Keratinocyte (primary cell): ENCODE data around the gene HEPACAM2. TPM values are rescaled to one million over a fixed set of nuclear protein-coding genes. Genes with fewer than 3 reads are reported as not detected.

ENCODE experiments used
- DNase-seq: peaks from one replicate; pipeline ENCODE4 v3.0.0-alpha.2; 2011; ENCODE audit warnings: low read depth, missing footprints, low spot score
- FAIRE-seq: peaks from 2 replicates; lab custom pipeline; 2011; peaks lifted over from hg19 to GRCh38; lab: Jason Lieb, UNC
- H2AFZ ChIP-seq: 2 replicates; pipeline ENCODE4 v1.6.0; 2012; ENCODE audit warnings: low read length, control low read depth, inconsistent platforms; ENCODE audit not compliant: control insufficient read depth
- H3K27ac ChIP-seq: 2 replicates; pipeline ENCODE4 v1.5.1; 2011; ENCODE audit warnings: low read length; ENCODE audit not compliant: control insufficient read depth, insufficient read depth
- H3K27me3 ChIP-seq: 3 replicates; pipeline ENCODE4 v1.6.0; 2011; ENCODE audit warnings: low read length; ENCODE audit not compliant: control insufficient read depth, insufficient read depth; ENCODE audit errors: extremely low read depth
- H3K36me3 ChIP-seq, 2 experiments: 2 replicates in 1 of 2; 3 replicates in 1 of 2; pipeline ENCODE4 v1.5.1; 2011; ENCODE audit warnings: low read length in 2 of 2, mild to moderate bottlenecking in 1 of 2; ENCODE audit not compliant: control insufficient read depth in 2 of 2, insufficient read depth in 2 of 2; ENCODE audit errors: extremely low read depth in 1 of 2
- H3K4me1 ChIP-seq: 3 replicates; pipeline ENCODE4 v1.5.1; 2011; ENCODE audit warnings: low read length; ENCODE audit not compliant: control insufficient read depth, insufficient read depth; ENCODE audit errors: extremely low read depth
- H3K4me2 ChIP-seq: 3 replicates; pipeline ENCODE4 v1.6.0; 2011; ENCODE audit warnings: low read depth, low read length; ENCODE audit not compliant: control insufficient read depth, insufficient read depth; ENCODE audit errors: extremely low read depth
- H3K4me3 ChIP-seq, 3 experiments: fragments of 200-600 bp in 1 of 3; sonication (generic) in 1 of 3; 2 replicates in 2 of 3; 3 replicates in 1 of 3; pipeline ENCODE4 v1.5.1; 2011 to 2016; ENCODE audit warnings: low read length in 3 of 3, mild to moderate bottlenecking in 3 of 3, control low read depth in 2 of 3, inconsistent platforms in 1 of 3, low read depth in 1 of 3, mixed read lengths in 1 of 3, mixed run types in 1 of 3, moderate library complexity in 1 of 3; ENCODE audit not compliant: control insufficient read depth in 2 of 3, insufficient read depth in 2 of 3; ENCODE audit errors: extremely low read depth in 1 of 3
- H3K79me2 ChIP-seq: 2 replicates; pipeline ENCODE4 v1.6.0; 2012; ENCODE audit warnings: low read length; ENCODE audit not compliant: control insufficient read depth, insufficient read depth
- H3K9ac ChIP-seq: 3 replicates; pipeline ENCODE4 v1.6.0; 2011; ENCODE audit warnings: low read length; ENCODE audit not compliant: control insufficient read depth, insufficient read depth; ENCODE audit errors: extremely low read depth
- H3K9me1 ChIP-seq: 3 replicates; pipeline ENCODE4 v1.6.0; 2011; ENCODE audit warnings: low read length; ENCODE audit not compliant: control insufficient read depth, insufficient read depth; ENCODE audit errors: extremely low read depth
- H3K9me3 ChIP-seq: 2 replicates; pipeline ENCODE4 v1.5.1; 2012; ENCODE audit warnings: low read depth, low read length; ENCODE audit not compliant: control insufficient read depth
- H4K20me1 ChIP-seq: 3 replicates; pipeline ENCODE4 v1.6.0; 2011; ENCODE audit warnings: low read length; ENCODE audit not compliant: control insufficient read depth, insufficient read depth; ENCODE audit errors: extremely low read depth
- CTCF ChIP-seq, 3 experiments: IDR thresholded peaks in 1 of 3; conservative IDR thresholded peaks in 1 of 3; optimal IDR thresholded peaks in 1 of 3; 2 replicates in 2 of 3; 3 replicates in 1 of 3; pipeline versions ENCODE3 to v1.5.1; 2011; ENCODE audit warnings: low read length in 3 of 3, mild to moderate bottlenecking in 3 of 3, moderate library complexity in 2 of 3, control low read depth in 1 of 3, inconsistent platforms in 1 of 3; ENCODE audit not compliant: insufficient read depth in 2 of 3; ENCODE audit errors: extremely low read depth in 1 of 3
- EZH2 ChIP-seq: IDR thresholded peaks from one replicate; pipeline ENCODE4 v1.6.1; 2012; ENCODE audit warnings: inconsistent platforms, mild to moderate bottlenecking, low read length, moderate library complexity
- dilution Hi-C: fragments of 300-500 bp; cut with MboI; formaldehyde crosslinking; loops from one replicate; pipeline ENCODE4 v1.7.0; 2020; ENCODE audit warnings: low sequenced_read_pairs; ENCODE audit not compliant: extremely low pct_ligation_motif_present
- polyA plus RNA-seq, 5 experiments: library from polyadenylated mRNA; depleted of rRNA in 3 of 5; stranded (reverse) in 3 of 5; stranded (forward) in 1 of 5; unstranded in 1 of 5; fragments of >200 nt; gene quantifications; 1 replicate in 1 of 5; 2 replicates in 3 of 5; 3 replicates in 1 of 5; pipeline versions ENCODE4 v1.2.1 to v1.2.3, GENCODE V29; 2011 to 2012; ENCODE audit warnings: missing spikeins in 2 of 5, low read depth in 1 of 5, low replicate concordance in 1 of 5

Gene HEPACAM2
- polyA plus RNA-seq, 1 donor (not counting 4 experiments of a cell fraction or from before 2014, with no cell fraction given) = not detected

- H3K79me2 ChIP-seq = no peaks in the 10 kb centered on the region
- peak overlapping the region; percentile 71 for H3K4me2 ChIP-seq
- no peaks in the 10 kb centered on the region for H3K9me3 ChIP-seq
- peak overlapping the region; percentile 41 for H3K9ac ChIP-seq
- FAIRE-seq = no peak
- H3K4me1 ChIP-seq = peaks cover 3% of the 10 kb centered on the region
- no peak overlapping the region for H3K27ac ChIP-seq
- H4K20me1 ChIP-seq = no peaks in the 10 kb centered on the region
- no peak for DNase-seq
- dilution Hi-C loops = no loop called here
- H3K9me1 ChIP-seq = no peaks in the 10 kb centered on the region
- peak overlapping the region; percentile 87 for H2AFZ ChIP-seq
- H3K27me3 ChIP-seq = no peaks in the 10 kb centered on the region
- TF ChIP-seq CTCF (optimal IDR thresholded peaks at IDR 0.05 in 1 of 3, IDR thresholded peaks at IDR 0.05 in 1 of 3, conservative IDR thresholded peaks at IDR 0.05 in 1 of 3; ENCODE audit: extremely low read depth in 1 of 3, insufficient read depth in 2 of 3, low read length in 3 of 3) (no peak), EZH2 (no peak)
- peak overlapping the region; percentile 26 to 81 (median 35) for H3K4me3 ChIP-seq
- no peaks in the 10 kb centered on the region for H3K36me3 ChIP-seq
Observed at GRCh38 chr7:93147363-93147762, 78.9 kb downstream of the HEPACAM2 start.

- Histone ChIP-seq H3K4me3 (no peak overlapping the region), H3K4me1 (peaks cover 3% of the 10 kb centered on the region), H3K9ac (no peak overlapping the region), H3K4me2 (no peak overlapping the region), H3K9me3 (no peaks in the 10 kb centered on the region), H3K79me2 (no peaks in the 10 kb centered on the region), H2AFZ (no peak overlapping the region), H3K27ac (no peak overlapping the region), H4K20me1 (no peaks in the 10 kb centered on the region), H3K27me3 (no peaks in the 10 kb centered on the region), H3K9me1 (no peaks in the 10 kb centered on the region), H3K36me3 (no peaks in the 10 kb centered on the region)
- TF ChIP-seq CTCF (optimal IDR thresholded peaks at IDR 0.05 in 1 of 3, IDR thresholded peaks at IDR 0.05 in 1 of 3, conservative IDR thresholded peaks at IDR 0.05 in 1 of 3; ENCODE audit: extremely low read depth in 1 of 3, insufficient read depth in 2 of 3, low read length in 3 of 3) (no peak), EZH2 (no peak)
- no peak for FAIRE-seq
- DNase-seq = no peak
- dilution Hi-C loops = no loop called here
Observed at GRCh38 chr7:93146472-93147141, 79.7 kb downstream of the HEPACAM2 start.
